B cell (primary cell): ENCODE data around the gene BTD. TPM values are rescaled to one million over a fixed set of nuclear protein-coding genes. Genes with fewer than 3 reads are reported as not detected.

Source experiments
- ATAC-seq: fragments of 200-7000 bp; cut with Tn5 transposase; one replicate; pipeline ENCODE4 v1.10.0; 2021; ENCODE audit warnings: low read depth, mild to moderate bottlenecking, moderate number of reproducible peaks, moderate library complexity
- CTCF ChIA-PET: fragments of 350-600 bp; sonication (Branson Sonifier 250); formaldehyde crosslinking; loops from one replicate; lab custom pipeline; 2021; ENCODE audit warnings: antibody characterized with exemption, inconsistent platforms; lab: Charles Lee
- POLR2A ChIA-PET: fragments of 350-600 bp; sonication (Branson Sonifier 250); formaldehyde crosslinking; loops from one replicate; lab custom pipeline; 2021; ENCODE audit warnings: antibody characterized with exemption; lab: Charles Lee
- DNase-seq: peaks from one replicate; pipeline ENCODE4 v3.0.0; 2013
- H2AFZ ChIP-seq: 2 replicates; pipeline ENCODE4 v1.6.1; 2012; ENCODE audit warnings: mild to moderate bottlenecking, low read depth, low read length; ENCODE audit not compliant: insufficient read depth, poor library complexity, severe bottlenecking
- H3K27ac ChIP-seq, 2 donors: 1 replicate in 1 of 2; 2 replicates in 1 of 2; pipeline ENCODE4 v1.5.1; 2012 to 2013; ENCODE audit warnings: low read length in 2 of 2, mild to moderate bottlenecking in 2 of 2, moderate library complexity in 1 of 2
- H3K27me3 ChIP-seq, 4 experiments: fragments of 200-600 bp in 1 of 4; sonication (generic) in 1 of 4; replicated peaks in 1 of 4; 1 replicate in 2 of 4; 2 replicates in 2 of 4; pipeline versions ENCODE4 v1.6.1 to v1.7.0; 2013 to 2016; ENCODE audit warnings: low read length in 3 of 4, mild to moderate bottlenecking in 2 of 4, mixed read lengths in 1 of 4, moderate library complexity in 1 of 4; ENCODE audit not compliant: insufficient read depth in 4 of 4, control insufficient read depth in 3 of 4; ENCODE audit errors: control extremely low read depth in 1 of 4
- H3K36me3 ChIP-seq, 2 experiments: replicated peaks in 1 of 2; 1 replicate in 1 of 2; 2 replicates in 1 of 2; pipeline versions ENCODE4 v1.6.1 to v1.7.1; 2013; ENCODE audit warnings: low read length in 1 of 2; ENCODE audit not compliant: insufficient read depth in 2 of 2, control insufficient read depth in 1 of 2; ENCODE audit errors: control extremely low read depth in 1 of 2, extremely low read depth in 1 of 2
- H3K4me1 ChIP-seq, 2 donors: fragments of 200-600 bp in 1 of 2; sonication (generic) in 1 of 2; 1 replicate in 1 of 2; 2 replicates in 1 of 2; pipeline versions ENCODE4 v1.5.1 to v1.6.1; 2013 to 2017; ENCODE audit warnings: low read length in 2 of 2; ENCODE audit not compliant: control insufficient read depth in 2 of 2, insufficient read depth in 2 of 2
- H3K4me2 ChIP-seq: replicated peaks from 2 replicates; pipeline ENCODE3; 2012; ENCODE audit warnings: mild to moderate bottlenecking, low read depth, low read length; ENCODE audit not compliant: poor library complexity, severe bottlenecking
- H3K4me3 ChIP-seq, 5 experiments: fragments of 200-600 bp in 1 of 5; sonication (generic) in 1 of 5; 1 replicate in 3 of 5; 2 replicates in 2 of 5; pipeline versions ENCODE4 v1.5.1 to v1.7.0; 2011 to 2016; ENCODE audit warnings: low read length in 4 of 5, mild to moderate bottlenecking in 4 of 5, low read depth in 2 of 5, control low read depth in 1 of 5, moderate library complexity in 1 of 5; ENCODE audit not compliant: insufficient read depth in 1 of 5; ENCODE audit errors: control extremely low read depth in 1 of 5, extremely low read depth in 1 of 5
- H3K79me2 ChIP-seq: fragments of 200-600 bp; sonication (generic); one replicate; pipeline ENCODE4 v1.6.0; 2016; ENCODE audit warnings: low read length; ENCODE audit not compliant: control insufficient read depth, insufficient read depth
- H3K9ac ChIP-seq: fragments of 200-600 bp; sonication (generic); 2 replicates; pipeline ENCODE4 v1.6.1; 2017; ENCODE audit warnings: mild to moderate bottlenecking, low read length, moderate library complexity
- H3K9me3 ChIP-seq, 3 donors: one replicate each; pipeline versions ENCODE4 v1.6.1 to v1.7.1; 2013; ENCODE audit warnings: low read length in 2 of 3; ENCODE audit not compliant: control insufficient read depth in 2 of 3, insufficient read depth in 1 of 3; ENCODE audit errors: control extremely low read depth in 1 of 3
- H4K20me1 ChIP-seq: 2 replicates; pipeline ENCODE4 v1.6.0; 2012; ENCODE audit warnings: mild to moderate bottlenecking, low read length; ENCODE audit not compliant: insufficient read depth, control insufficient read depth, poor library complexity, severe bottlenecking
- H3K27ac Mint-ChIP-seq: one replicate; pipeline ENCODE4 v1.8.0; 2021; ENCODE audit warnings: mixed read lengths
- H3K27me3 Mint-ChIP-seq: one replicate; pipeline ENCODE4 v1.8.0; 2021; ENCODE audit warnings: mixed read lengths
- H3K4me1 Mint-ChIP-seq: one replicate; pipeline ENCODE4 v1.8.0; 2021; ENCODE audit warnings: mixed read lengths
- H3K4me3 Mint-ChIP-seq: one replicate; pipeline ENCODE4 v1.8.0; 2021; ENCODE audit warnings: mixed read lengths
- H3K9me3 Mint-ChIP-seq: one replicate; pipeline ENCODE4 v1.8.0; 2022; ENCODE audit warnings: mixed read lengths; ENCODE audit not compliant: insufficient read depth
- CTCF ChIP-seq: fragments of 200-600 bp; IDR thresholded peaks from one replicate; pipeline ENCODE4 v1.8.0; 2022; ENCODE audit warnings: antibody characterized with exemption, mild to moderate bottlenecking
- EZH2 ChIP-seq: IDR thresholded peaks from 2 replicates; pipeline ENCODE4 v1.6.1; 2012; ENCODE audit warnings: borderline replicate concordance, low read depth, mild to moderate bottlenecking, moderate library complexity, low read length; ENCODE audit not compliant: insufficient read depth, poor library complexity, severe bottlenecking
- WGBS: methylation state at CpG from one replicate; pipeline ENCODE4 v1.1.5; 2013; ENCODE audit warnings: missing lambda C conversion rate; ENCODE audit not compliant: insufficient coverage; 5-methylcytosine and 5-hydroxymethylcytosine counted together
- intact Hi-C: fragments of 100-400 bp; cut with micrococcal nuclease; formaldehyde crosslinking; loops from one replicate; pipeline ENCODE4 v1.10.0; 2022
- polyA plus RNA-seq: library from polyadenylated mRNA; depleted of rRNA; stranded (reverse); fragments of >200 nt; gene quantifications from 2 replicates; pipeline ENCODE4 v1.2.3, GENCODE V29; 2012
- total RNA-seq, 2 donors: library from RNA; stranded (reverse); fragments of 120-200 nt in 1 of 2; gene quantifications; 1 replicate in 1 of 2; 2 replicates in 1 of 2; pipeline versions ENCODE4 v1.2.3 to v1.2.4, GENCODE V29; 2013 to 2022

The BTD gene
- total and polyA plus RNA-seq, 2 donors (not counting 1 experiment from before 2014, with no cell fraction given): 8.2 to 25.3 TPM

DNA sequence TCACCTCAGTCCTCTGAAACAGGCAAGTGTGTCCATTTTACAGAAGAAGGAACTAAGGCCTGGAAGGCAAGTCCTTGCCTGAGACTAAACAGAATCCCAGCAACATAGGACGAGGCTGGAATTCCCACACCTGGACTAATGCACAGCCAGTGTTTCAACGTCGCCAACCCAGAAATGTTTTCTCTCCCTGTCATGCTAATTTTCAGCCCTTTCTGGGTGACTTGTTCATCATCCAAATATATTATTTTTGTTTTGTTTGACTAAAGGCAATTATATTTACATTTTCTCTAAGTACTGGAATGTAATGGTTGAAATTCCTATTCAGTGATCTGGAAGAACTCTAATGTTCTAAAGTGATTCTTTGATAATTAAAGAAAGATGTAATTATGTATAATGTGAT is 51.8 kb downstream of the BTD start:
- POLR2A ChIA-PET: no interaction called here
- intact Hi-C loops: no loop called here
- H3K4me2 ChIP-seq: no peak overlapping the region

DNA sequence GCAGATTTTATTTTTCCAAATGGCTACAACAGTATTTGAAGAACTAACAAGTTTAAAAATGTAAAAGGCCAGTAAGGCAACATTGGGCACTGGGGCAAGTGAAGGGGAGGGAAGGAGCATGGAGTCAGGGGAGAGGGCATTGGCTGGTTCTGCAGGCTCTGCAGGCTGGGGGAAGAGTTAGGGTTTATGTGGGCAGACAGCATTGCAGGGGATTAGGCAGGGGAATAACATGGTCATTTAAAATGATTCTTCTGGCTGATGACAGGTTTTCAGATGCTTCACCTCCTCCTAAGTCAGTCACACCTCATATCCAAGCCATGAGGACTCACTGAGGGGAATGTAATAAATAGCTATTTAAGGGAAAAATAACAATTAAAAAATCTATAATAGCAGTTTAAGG is 52.6 kb downstream of the BTD start:
- ChIA-PET CTCF (no interaction called here), POLR2A (no interaction called here)
- peaks cover 6% of the 10 kb centered on the region for H3K9me3 Mint-ChIP-seq

More for the DNA sequence above, 51.8 kb downstream of the BTD start:
- Histone ChIP-seq H4K20me1 (no peaks in the 10 kb centered on the region), H3K9me3 (peaks cover 1 to 31% (median 22%) of the 10 kb centered on the region in 3 donors), H2AFZ (no peak overlapping the region), H3K27me3 (no peaks in the 10 kb centered on the region), H3K4me1 (peaks cover 18 to 22% of the 10 kb centered on the region in 2 donors), H3K9ac (no peak overlapping the region), H3K79me2 (no peaks in the 10 kb centered on the region), H3K27ac (no peak overlapping the region), H3K4me3 (no peak overlapping the region), H3K36me3 (no peaks in the 10 kb centered on the region)
- H3K4me1 Mint-ChIP-seq: peaks cover 23% of the 10 kb centered on the region
- H3K9me3 Mint-ChIP-seq: peaks cover 6% of the 10 kb centered on the region
- no peaks in the 10 kb centered on the region for H3K27me3 Mint-ChIP-seq
- TF ChIP-seq EZH2 (no peak), CTCF (no peak)
- 100% methylated on average over 1 of the region's 3 CpGs for WGBS
- ATAC-seq (no peak), DNase-seq (no peak)
- no peak overlapping the region for H3K27ac Mint-ChIP-seq
- H3K4me3 Mint-ChIP-seq: no peak overlapping the region
- CTCF ChIA-PET: no interaction called here

More for the DNA sequence above, 52.6 kb downstream of the BTD start:
- Histone ChIP-seq H3K4me3 (no peak overlapping the region), H2AFZ (no peak overlapping the region), H3K9ac (no peak overlapping the region), H3K36me3 (no peaks in the 10 kb centered on the region), H3K27me3 (no peaks in the 10 kb centered on the region), H3K9me3 (peaks cover 1 to 34% (median 22%) of the 10 kb centered on the region in 3 donors), H3K27ac (no peak overlapping the region), H3K4me2 (no peak overlapping the region), H4K20me1 (no peaks in the 10 kb centered on the region), H3K79me2 (no peaks in the 10 kb centered on the region), H3K4me1 (peaks cover 10 to 14% of the 10 kb centered on the region in 2 donors)
- ATAC-seq: no peak
- TF ChIP-seq EZH2 (no peak), CTCF (no peak)
- Mint-ChIP-seq H3K27ac (no peak overlapping the region), H3K4me3 (no peak overlapping the region), H3K27me3 (no peaks in the 10 kb centered on the region), H3K4me1 (peaks cover 15% of the 10 kb centered on the region)
- DNase-seq: no peak
- intact Hi-C loops: no loop called here
